Upper lobe of right lung (tissue), 1 donor: ENCODE data around the gene ADGRG1. TPM values are rescaled to one million over a fixed set of nuclear protein-coding genes. Genes with fewer than 3 reads are reported as not detected.
A peak's percentile ranks its signal among the peaks of the same experiment; 100 is the strongest.

Experiments used
- ATAC-seq: fragments of 200-7000 bp; cut with Tn5 transposase; one replicate; pipeline ENCODE4 v1.9.1; 2020; ENCODE audit warnings: mild to moderate bottlenecking, moderate library complexity
- DNase-seq: peaks from one replicate; pipeline ENCODE4 v3.0.0-alpha.2; 2020
- H3K27ac ChIP-seq: fragments of 200-600 bp; one replicate; pipeline ENCODE4 v1.8.0; 2022
- H3K27me3 ChIP-seq: fragments of 200-600 bp; one replicate; pipeline ENCODE4 v1.8.0; 2022; ENCODE audit warnings: mild to moderate bottlenecking
- H3K36me3 ChIP-seq: fragments of 200-600 bp; one replicate; pipeline ENCODE4 v1.8.0; 2022
- H3K4me1 ChIP-seq: fragments of 200-600 bp; one replicate; pipeline ENCODE4 v1.8.0; 2022
- H3K4me3 ChIP-seq: fragments of 200-600 bp; one replicate; pipeline ENCODE4 v1.8.0; 2022; ENCODE audit warnings: mild to moderate bottlenecking
- H3K9me3 ChIP-seq: fragments of 200-600 bp; one replicate; pipeline ENCODE4 v1.8.0; 2022
- intact Hi-C: fragments of 100-400 bp; cut with DNase I; formaldehyde crosslinking; loops from one replicate; pipeline ENCODE4 v1.11.0; 2022
- total RNA-seq: library from RNA; stranded (reverse); fragmentation: NEBNext Ultra II Directional; extraction: Animal tissue kit (Norgen Biotek cat#: 25700); gene quantifications from one replicate; pipeline ENCODE4 v1.2.1, GENCODE V29; 2021
- TF ChIP-seq, protein P1 (sequence below): fragments of 200-600 bp; IDR thresholded peaks from one replicate; pipeline ENCODE4 v1.8.0; 2022; ENCODE audit warnings: antibody characterized with exemption
- donor health status: DM: no; HTN: yes; CAD: no; lungs with severe emphysema.

Gene ADGRG1
- total RNA-seq, 1 donor from 2014 or later, result 66.9 TPM

DNA sequence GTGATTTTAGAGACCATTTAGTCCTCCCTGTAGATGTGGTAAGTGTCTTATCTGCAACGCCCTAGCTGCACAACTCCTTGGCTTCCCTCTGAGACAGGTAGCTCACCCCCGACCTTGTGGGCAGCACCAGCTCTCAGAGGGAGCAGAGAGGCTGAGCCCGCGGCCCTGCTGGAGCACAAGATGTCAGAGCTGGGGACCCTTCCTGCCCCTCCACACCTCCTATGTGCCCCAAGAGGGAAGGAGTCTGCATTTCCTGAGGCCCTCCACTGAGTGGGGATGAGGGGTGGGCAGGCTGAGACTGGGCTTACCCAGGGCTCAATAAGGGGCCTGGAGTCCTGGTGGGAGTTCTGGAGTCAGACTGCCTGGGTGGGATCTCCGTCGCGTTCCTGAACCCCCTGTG, 12.2 kb upstream of the ADGRG1 start:
- DNase-seq (peak; percentile 43), ATAC-seq (no peak)
- no peaks in the 10 kb centered on the region for H3K27me3 ChIP-seq
- no peak overlapping the region for H3K4me3 ChIP-seq
- no peak overlapping the region for H3K27ac ChIP-seq
- TF ChIP-seq, protein P1, sequence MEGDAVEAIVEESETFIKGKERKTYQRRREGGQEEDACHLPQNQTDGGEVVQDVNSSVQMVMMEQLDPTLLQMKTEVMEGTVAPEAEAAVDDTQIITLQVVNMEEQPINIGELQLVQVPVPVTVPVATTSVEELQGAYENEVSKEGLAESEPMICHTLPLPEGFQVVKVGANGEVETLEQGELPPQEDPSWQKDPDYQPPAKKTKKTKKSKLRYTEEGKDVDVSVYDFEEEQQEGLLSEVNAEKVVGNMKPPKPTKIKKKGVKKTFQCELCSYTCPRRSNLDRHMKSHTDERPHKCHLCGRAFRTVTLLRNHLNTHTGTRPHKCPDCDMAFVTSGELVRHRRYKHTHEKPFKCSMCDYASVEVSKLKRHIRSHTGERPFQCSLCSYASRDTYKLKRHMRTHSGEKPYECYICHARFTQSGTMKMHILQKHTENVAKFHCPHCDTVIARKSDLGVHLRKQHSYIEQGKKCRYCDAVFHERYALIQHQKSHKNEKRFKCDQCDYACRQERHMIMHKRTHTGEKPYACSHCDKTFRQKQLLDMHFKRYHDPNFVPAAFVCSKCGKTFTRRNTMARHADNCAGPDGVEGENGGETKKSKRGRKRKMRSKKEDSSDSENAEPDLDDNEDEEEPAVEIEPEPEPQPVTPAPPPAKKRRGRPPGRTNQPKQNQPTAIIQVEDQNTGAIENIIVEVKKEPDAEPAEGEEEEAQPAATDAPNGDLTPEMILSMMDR, result no peak
- no peaks in the 10 kb centered on the region for H3K36me3 ChIP-seq
- intact Hi-C loops, result no loop called here
- no peaks in the 10 kb centered on the region for H3K9me3 ChIP-seq
- H3K4me1 ChIP-seq, result peaks cover 3% of the 10 kb centered on the region

DNA sequence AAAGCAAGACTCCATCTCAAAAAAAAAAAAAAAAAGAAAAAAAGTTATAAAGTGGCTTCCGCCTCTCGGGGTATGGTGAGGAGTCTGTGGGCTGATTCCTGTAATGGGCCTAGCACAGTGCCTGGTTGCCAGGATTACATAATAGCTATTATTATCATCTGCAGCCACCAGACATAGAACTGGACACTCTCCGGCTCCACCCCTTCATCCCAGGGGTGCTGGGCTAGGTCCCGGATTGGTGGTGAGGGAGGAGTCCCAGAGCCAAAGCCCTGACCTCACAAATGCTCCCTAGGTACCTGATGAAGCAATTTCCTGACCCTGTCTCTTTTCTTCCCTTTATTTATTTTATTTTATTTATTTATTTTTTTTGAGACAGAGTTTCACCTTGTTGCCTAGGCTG, 11.6 kb upstream of the ADGRG1 start:
- intact Hi-C loops, result no loop called here
- H3K27me3 ChIP-seq, result no peaks in the 10 kb centered on the region
- H3K27ac ChIP-seq, result no peak overlapping the region
- ATAC-seq, result no peak
- peaks cover 3% of the 10 kb centered on the region for H3K4me1 ChIP-seq
- peak; percentile 34 for DNase-seq
- no peaks in the 10 kb centered on the region for H3K36me3 ChIP-seq
- H3K9me3 ChIP-seq, result no peaks in the 10 kb centered on the region
- TF ChIP-seq, protein P1, result no peak
- H3K4me3 ChIP-seq, result no peak overlapping the region

DNA sequence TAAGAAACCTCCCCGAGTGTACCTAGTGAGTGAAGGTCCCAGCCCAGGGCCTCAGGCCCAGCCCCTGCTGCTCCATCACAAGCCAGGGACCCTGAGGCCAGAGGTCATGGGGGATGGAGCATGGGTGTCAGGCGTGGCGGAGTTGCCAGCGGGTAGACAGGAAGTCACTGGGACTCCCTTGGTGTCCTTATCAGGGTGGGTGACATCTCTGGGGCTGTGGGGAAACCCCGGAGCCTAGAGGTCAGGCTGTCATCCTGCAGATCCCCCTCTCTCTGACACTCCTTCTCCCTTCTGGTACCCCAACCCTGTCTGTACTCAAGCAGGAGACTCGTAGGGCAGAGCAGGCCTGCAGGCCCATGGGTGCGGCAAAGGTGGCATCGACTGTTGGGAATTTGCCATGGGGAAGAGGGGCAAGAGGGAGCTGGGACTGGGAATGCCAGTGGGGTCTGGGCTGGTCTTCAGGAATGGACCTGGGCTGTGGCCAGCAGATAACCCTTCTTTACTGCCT, 10.8 kb upstream of the ADGRG1 start:
- peaks cover 3% of the 10 kb centered on the region for H3K4me1 ChIP-seq
- no peaks in the 10 kb centered on the region for H3K36me3 ChIP-seq
- H3K4me3 ChIP-seq, result no peak overlapping the region
- TF ChIP-seq, protein P1, result no peak
- intact Hi-C loops, result no loop called here
- ATAC-seq, result no peak
- no peak overlapping the region for H3K27ac ChIP-seq
- no peaks in the 10 kb centered on the region for H3K9me3 ChIP-seq
- peak; percentile 59 for DNase-seq
- H3K27me3 ChIP-seq, result no peaks in the 10 kb centered on the region

DNA sequence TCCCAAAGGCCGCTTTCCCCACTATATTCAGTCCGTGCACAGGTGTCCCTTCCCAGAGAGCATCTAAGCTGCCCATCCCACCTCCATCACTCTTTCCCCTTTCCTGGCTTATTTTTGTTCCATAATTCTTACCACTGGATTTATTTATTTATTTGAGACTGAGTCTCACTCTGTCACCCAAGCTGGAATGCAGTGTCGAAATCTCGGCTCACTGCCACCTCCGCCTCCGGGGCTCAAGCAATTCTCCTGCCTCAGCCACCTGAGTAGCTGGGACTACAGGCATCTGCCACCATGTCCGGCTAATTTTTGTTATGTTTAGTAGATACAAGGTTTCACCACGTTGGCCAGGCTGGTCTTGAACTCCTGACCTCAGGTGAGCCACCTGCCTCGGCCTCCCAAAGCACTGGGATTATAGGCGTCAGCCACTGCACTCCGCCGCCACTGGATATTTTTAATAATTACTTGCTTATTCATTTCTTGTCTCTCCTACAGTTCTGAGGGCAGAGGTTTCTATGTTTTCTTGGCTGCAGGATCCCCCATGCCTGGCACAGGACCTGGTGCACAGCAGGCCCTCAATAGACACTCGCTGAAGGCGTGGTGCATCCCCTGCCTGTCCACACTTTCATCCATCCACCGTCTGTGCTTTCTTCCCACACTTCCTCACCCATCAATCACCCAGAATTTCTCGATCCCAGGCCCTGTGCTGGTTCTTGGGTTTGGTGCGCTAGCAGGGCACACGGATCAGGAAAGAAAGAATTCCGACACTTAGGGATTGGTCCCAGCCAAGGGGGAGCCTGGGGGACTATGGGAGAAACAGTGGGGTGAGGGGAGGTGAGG, 9.9 kb upstream of the ADGRG1 start:
- Histone ChIP-seq H3K27me3 (no peaks in the 10 kb centered on the region), H3K9me3 (no peaks in the 10 kb centered on the region), H3K27ac (no peak overlapping the region), H3K4me3 (no peak overlapping the region), H3K4me1 (peaks cover 3% of the 10 kb centered on the region), H3K36me3 (no peaks in the 10 kb centered on the region)
- peak; percentile 85 for DNase-seq
- TF ChIP-seq, protein P1, result no peak
- intact Hi-C loops, result no loop called here
- no peak for ATAC-seq

DNA sequence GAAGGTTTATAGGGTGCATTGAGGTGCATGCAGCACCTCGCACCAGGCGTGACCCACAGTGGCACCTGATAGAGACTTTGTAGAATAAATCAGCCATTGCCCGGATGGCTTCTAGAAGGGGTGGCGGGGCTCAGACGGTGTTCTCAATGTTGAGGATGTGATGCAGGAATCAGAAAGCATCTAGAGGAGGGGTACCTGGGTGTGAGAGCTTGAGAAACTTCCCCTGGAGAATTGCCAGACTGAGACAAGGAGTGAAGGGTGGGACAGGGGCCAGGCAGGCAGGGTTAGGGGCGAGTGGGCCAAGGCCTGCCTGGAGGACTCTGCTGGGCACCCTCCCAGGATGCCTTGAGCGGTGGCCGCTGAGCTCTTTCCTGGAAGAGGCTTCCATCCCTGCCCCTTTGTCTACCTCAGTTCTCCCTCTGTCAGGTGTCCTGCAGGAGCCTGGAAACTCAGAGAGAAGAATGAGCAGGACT, 9.3 kb upstream of the ADGRG1 start:
- DNase-seq (no peak), ATAC-seq (no peak)
- no peaks in the 10 kb centered on the region for H3K9me3 ChIP-seq
- H3K4me1 ChIP-seq, result peaks cover 3% of the 10 kb centered on the region
- no peaks in the 10 kb centered on the region for H3K27me3 ChIP-seq
- intact Hi-C loops, result no loop called here
- no peak overlapping the region for H3K4me3 ChIP-seq
- TF ChIP-seq, protein P1, result no peak
- H3K27ac ChIP-seq, result peak overlapping the region; percentile 70
- no peaks in the 10 kb centered on the region for H3K36me3 ChIP-seq
